HEK293 (cell line): ENCODE measurements around the gene ZNF41.

Source experiments
- CTCF ChIA-PET: fragments of 350-600 bp; formaldehyde crosslinking; extraction: SDS; loops from one replicate; lab custom pipeline; 2021; ENCODE audit warnings: antibody characterized with exemption; lab: Yijun Ruan, JAX
- POLR2A ChIA-PET: fragments of 300-600 bp; formaldehyde crosslinking; extraction: SDS; loops from one replicate; lab custom pipeline; 2020; ENCODE audit warnings: antibody characterized with exemption, inconsistent platforms; lab: Yijun Ruan, JAX
- H3K27ac ChIP-seq: fragments of 200-500 bp; sonication (Bioruptor generic); 2 replicates; pipeline ENCODE4 v1.5.1; 2014; ENCODE audit warnings: low read depth, low read length, control low read depth, inconsistent platforms; ENCODE audit errors: extremely low read depth
- H3K36me3 ChIP-seq, 2 experiments: fragments of 200-500 bp in 1 of 2; sonication (Bioruptor generic) in 1 of 2; 1 replicate in 1 of 2; 2 replicates in 1 of 2; pipeline ENCODE4 v1.5.1; 2014 to 2017; ENCODE audit warnings: inconsistent platforms in 2 of 2, low read length in 2 of 2; ENCODE audit not compliant: control insufficient read depth in 2 of 2, insufficient read depth in 1 of 2
- H3K4me1 ChIP-seq: fragments of 200-500 bp; sonication (Bioruptor generic); 2 replicates; pipeline ENCODE4 v1.5.1; 2014; ENCODE audit warnings: mild to moderate bottlenecking, low read length, inconsistent platforms; ENCODE audit not compliant: control insufficient read depth, insufficient read depth
- H3K4me3 ChIP-seq: 2 replicates; pipeline ENCODE4 v1.5.1; 2011; ENCODE audit warnings: low read depth, mild to moderate bottlenecking, control low read depth, low read length, moderate library complexity
- H3K9me3 ChIP-seq: fragments of 200-500 bp; sonication (Bioruptor generic); 2 replicates; pipeline ENCODE4 v1.5.1; 2014; ENCODE audit warnings: low read depth, low read length, inconsistent platforms; ENCODE audit not compliant: control insufficient read depth, insufficient read depth
- EGR2 ChIP-seq: fragments of 450-650 bp; formaldehyde crosslinking; IDR thresholded peaks from 2 replicates; pipeline ENCODE4 v1.5.1; 2016; ENCODE audit warnings: low read depth, missing biosample characterization, missing genetic modification characterization
- GLIS1 ChIP-seq: fragments of 450-650 bp; formaldehyde crosslinking; IDR thresholded peaks from 2 replicates; pipeline ENCODE4 v1.5.1; 2016; ENCODE audit warnings: missing biosample characterization, missing genetic modification characterization
- HOXC10 ChIP-seq: sonication (generic); formaldehyde crosslinking; IDR thresholded peaks from 2 replicates; pipeline ENCODE4 v1.8.1; 2023; ENCODE audit warnings: mild to moderate bottlenecking, missing genetic modification reagents
- KLF10 ChIP-seq: fragments of 450-650 bp; IDR thresholded peaks from 2 replicates; pipeline ENCODE4 v1.5.1; 2018; ENCODE audit warnings: missing biosample characterization, mild to moderate bottlenecking, missing genetic modification characterization
- ZBTB26 ChIP-seq: fragments of 450-650 bp; formaldehyde crosslinking; optimal IDR thresholded peaks from 2 replicates; pipeline ENCODE3; 2016; ENCODE audit warnings: missing biosample characterization, mild to moderate bottlenecking, missing genetic modification characterization
- ZBTB44 ChIP-seq: fragments of 450-650 bp; IDR thresholded peaks from 2 replicates; pipeline ENCODE4 v1.5.1; 2018; ENCODE audit warnings: missing biosample characterization, mild to moderate bottlenecking, missing genetic modification characterization
- ZBTB8A ChIP-seq: fragments of 450-650 bp; formaldehyde crosslinking; IDR thresholded peaks from 2 replicates; pipeline ENCODE4 v1.5.1; 2016; ENCODE audit warnings: missing biosample characterization, missing genetic modification characterization
- ZFP3 ChIP-seq: fragments of 450-650 bp; formaldehyde crosslinking; IDR thresholded peaks from 2 replicates; pipeline ENCODE4 v1.5.1; 2016; ENCODE audit warnings: low read depth, missing biosample characterization, missing genetic modification characterization
- ZNF114 ChIP-seq: fragments of 450-650 bp; formaldehyde crosslinking; IDR thresholded peaks from 2 replicates; pipeline ENCODE4 v1.5.0; 2017; ENCODE audit warnings: missing biosample characterization, missing genetic modification characterization
- ZNF16 ChIP-seq: fragments of 450-650 bp; formaldehyde crosslinking; IDR thresholded peaks from 2 replicates; pipeline ENCODE4 v1.5.1; 2016; ENCODE audit warnings: low read depth, missing biosample characterization, missing genetic modification characterization
- ZNF18 ChIP-seq: fragments of 450-650 bp; formaldehyde crosslinking; IDR thresholded peaks from 2 replicates; pipeline ENCODE4 v1.5.1; 2016; ENCODE audit warnings: missing biosample characterization, missing genetic modification characterization
- ZNF184 ChIP-seq: fragments of 450-650 bp; IDR thresholded peaks from 2 replicates; pipeline ENCODE4 v1.5.1; 2018; ENCODE audit warnings: missing biosample characterization, mild to moderate bottlenecking, missing genetic modification characterization
- ZNF211 ChIP-seq: fragments of 450-650 bp; formaldehyde crosslinking; IDR thresholded peaks from 2 replicates; pipeline ENCODE4 v1.5.1; 2016; ENCODE audit warnings: low read depth, missing biosample characterization, missing genetic modification characterization
- ZNF530 ChIP-seq: fragments of 450-650 bp; formaldehyde crosslinking; IDR thresholded peaks from 2 replicates; pipeline ENCODE4 v1.5.1; 2016; ENCODE audit warnings: low read depth, missing biosample characterization, missing genetic modification characterization
- ZNF560 ChIP-seq: fragments of 450-650 bp; formaldehyde crosslinking; IDR thresholded peaks from 2 replicates; pipeline ENCODE4 v1.5.1; 2017; ENCODE audit warnings: missing biosample characterization, missing genetic modification characterization, borderline replicate concordance
- ZNF580 ChIP-seq: fragments of 450-650 bp; formaldehyde crosslinking; IDR thresholded peaks from 2 replicates; pipeline ENCODE4 v1.5.1; 2016; ENCODE audit warnings: missing biosample characterization, missing genetic modification characterization
- ZNF585B ChIP-seq: fragments of 450-650 bp; formaldehyde crosslinking; IDR thresholded peaks from 2 replicates; pipeline ENCODE4 v1.5.1; 2016; ENCODE audit warnings: missing biosample characterization, missing genetic modification characterization
- ZNF629 ChIP-seq: fragments of 450-650 bp; formaldehyde crosslinking; IDR thresholded peaks from 2 replicates; pipeline ENCODE4 v1.5.1; 2017; ENCODE audit warnings: missing biosample characterization, missing genetic modification characterization
- ZNF639 ChIP-seq: fragments of 450-650 bp; formaldehyde crosslinking; IDR thresholded peaks from 2 replicates; pipeline ENCODE4 v1.5.1; 2016; ENCODE audit warnings: missing biosample characterization, missing genetic modification characterization
- ZNF654 ChIP-seq: fragments of 450-650 bp; formaldehyde crosslinking; IDR thresholded peaks from 2 replicates; pipeline ENCODE4 v1.5.1; 2016; ENCODE audit warnings: low read depth, missing biosample characterization, missing genetic modification characterization
- ZNF658 ChIP-seq: fragments of 450-650 bp; formaldehyde crosslinking; IDR thresholded peaks from 2 replicates; pipeline ENCODE4; 2016; ENCODE audit warnings: missing biosample characterization, missing genetic modification characterization
- ZNF670 ChIP-seq: fragments of 450-650 bp; formaldehyde crosslinking; IDR thresholded peaks from 2 replicates; pipeline ENCODE4 v1.5.1; 2016; ENCODE audit warnings: missing biosample characterization, missing genetic modification characterization, low read depth
- ZNF777 ChIP-seq: fragments of 450-650 bp; formaldehyde crosslinking; IDR thresholded peaks from 2 replicates; pipeline ENCODE4 v1.5.1; 2017; ENCODE audit warnings: missing biosample characterization, missing genetic modification characterization, borderline replicate concordance
- ZNF785 ChIP-seq: fragments of 450-650 bp; formaldehyde crosslinking; IDR thresholded peaks from 2 replicates; pipeline ENCODE4 v1.5.1; 2016; ENCODE audit warnings: missing biosample characterization, missing genetic modification characterization
- ZNF792 ChIP-seq: fragments of 450-650 bp; formaldehyde crosslinking; IDR thresholded peaks from 2 replicates; pipeline ENCODE4 v1.5.1; 2016; ENCODE audit warnings: missing biosample characterization, missing genetic modification characterization
- ZSCAN16 ChIP-seq: fragments of 450-650 bp; formaldehyde crosslinking; IDR thresholded peaks from 2 replicates; pipeline ENCODE4 v1.5.1; 2016; ENCODE audit warnings: missing biosample characterization, missing genetic modification characterization
- TF ChIP-seq, protein P1 (sequence below): fragments of 450-650 bp; formaldehyde crosslinking; IDR thresholded peaks from 2 replicates; pipeline ENCODE4 v1.5.1; 2016; ENCODE audit warnings: missing biosample characterization, missing genetic modification characterization
- TF ChIP-seq, protein P2 (sequence below): fragments of 450-650 bp; formaldehyde crosslinking; IDR thresholded peaks from 2 replicates; pipeline ENCODE4 v1.5.1; 2016; ENCODE audit warnings: missing biosample characterization, missing genetic modification characterization

The ZNF41 gene

DNA sequence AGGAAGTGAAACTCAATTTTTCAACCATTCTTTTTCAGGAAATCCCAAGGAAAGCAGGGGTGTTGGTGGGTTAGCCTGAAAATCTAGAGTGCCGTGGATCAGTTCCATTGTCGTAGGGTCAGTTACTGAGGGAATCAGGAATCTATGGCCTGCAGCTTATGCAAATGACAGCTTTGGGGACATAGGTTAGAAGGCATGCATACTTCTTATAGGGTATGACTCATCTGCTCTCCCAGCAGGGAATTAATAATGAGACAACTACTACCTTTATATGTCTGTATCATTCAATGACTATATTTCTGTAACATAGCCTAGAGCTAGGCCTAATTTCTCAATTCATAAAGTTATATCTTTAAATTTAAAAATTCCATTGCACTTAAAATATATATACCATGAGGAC is 36.6 kb downstream of the ZNF41 start:
- TF ChIP-seq ZNF777 (tag by site-specific recombination) (no peak), ZNF658 (tag by site-specific recombination) (no peak), ZNF560 (tag by site-specific recombination) (no peak), ZNF16 (no peak), ZNF670 (tag by site-specific recombination) (no peak), KLF10 (tag by site-specific recombination) (no peak), HOXC10 (CRISPR knock-in tag) (no peak), ZNF654 (no peak), ZNF211 (no peak), ZNF585B (no peak), ZBTB44 (tag by site-specific recombination) (no peak), ZNF114 (no peak), ZFP3 (tag by site-specific recombination) (no peak), ZBTB26 (no peak), ZNF629 (tag by site-specific recombination) (no peak), ZNF639 (tag by site-specific recombination) (no peak)
- TF ChIP-seq, protein P1, sequence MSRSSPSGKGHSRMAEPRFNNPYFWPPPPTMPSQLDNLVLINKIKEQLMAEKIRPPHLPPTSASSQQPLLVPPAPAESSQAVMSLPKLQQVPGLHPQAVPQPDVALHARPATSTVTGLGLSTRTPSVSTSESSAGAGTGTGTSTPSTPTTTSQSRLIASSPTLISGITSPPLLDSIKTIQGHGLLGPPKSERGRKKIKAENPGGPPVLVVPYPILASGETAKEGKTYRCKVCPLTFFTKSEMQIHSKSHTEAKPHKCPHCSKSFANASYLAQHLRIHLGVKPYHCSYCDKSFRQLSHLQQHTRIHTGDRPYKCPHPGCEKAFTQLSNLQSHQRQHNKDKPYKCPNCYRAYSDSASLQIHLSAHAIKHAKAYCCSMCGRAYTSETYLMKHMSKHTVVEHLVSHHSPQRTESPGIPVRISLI = no peak
- TF ChIP-seq, all 188 proteins: peak for 0
- peaks cover 0 to 10% of the 10 kb centered on the region in 2 experiments; a peak in 1 of 3 replicates for H3K36me3 ChIP-seq
- no peaks in the 10 kb centered on the region for H3K9me3 ChIP-seq
- POLR2A ChIA-PET = no interaction called here
- H3K27ac ChIP-seq = no peak overlapping the region
- no peak overlapping the region for H3K4me3 ChIP-seq
- CTCF ChIA-PET = no interaction called here
- H3K4me1 ChIP-seq = no peaks in the 10 kb centered on the region

DNA sequence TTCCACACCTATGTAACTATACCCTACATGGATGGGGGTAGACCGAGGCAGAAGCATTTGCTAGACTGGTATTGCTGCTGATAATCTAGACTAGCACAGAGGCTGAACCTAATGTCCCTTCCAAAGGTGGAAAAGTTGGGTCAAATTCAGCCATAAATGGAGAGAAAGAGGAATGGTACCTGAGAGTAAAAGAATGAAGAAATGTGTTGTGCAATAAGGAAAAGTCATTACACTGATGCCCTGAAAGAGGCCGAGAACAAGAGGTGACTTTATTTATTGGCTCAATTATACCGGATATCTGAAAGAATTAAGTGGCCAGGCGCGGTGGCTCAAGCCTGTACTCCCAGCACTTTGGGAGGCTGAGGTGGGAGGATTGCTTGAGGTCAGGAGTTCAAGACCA is 52.1 kb downstream of the ZNF41 start:
- H3K9me3 ChIP-seq = no peaks in the 10 kb centered on the region
- ChIA-PET POLR2A (no interaction called here), CTCF (no interaction called here)
- H3K27ac ChIP-seq = no peak overlapping the region
- no peak overlapping the region for H3K4me3 ChIP-seq
- H3K36me3 ChIP-seq = no peaks in the 10 kb centered on the region
- H3K4me1 ChIP-seq = no peaks in the 10 kb centered on the region
- no peak for TF ChIP-seq ZSCAN16 (tag by site-specific recombination)
- TF ChIP-seq GLIS1 (tag by site-specific recombination) = no peak
- no peak for TF ChIP-seq ZNF211
- TF ChIP-seq ZNF792 (tag by site-specific recombination) = no peak
- TF ChIP-seq, protein P2, sequence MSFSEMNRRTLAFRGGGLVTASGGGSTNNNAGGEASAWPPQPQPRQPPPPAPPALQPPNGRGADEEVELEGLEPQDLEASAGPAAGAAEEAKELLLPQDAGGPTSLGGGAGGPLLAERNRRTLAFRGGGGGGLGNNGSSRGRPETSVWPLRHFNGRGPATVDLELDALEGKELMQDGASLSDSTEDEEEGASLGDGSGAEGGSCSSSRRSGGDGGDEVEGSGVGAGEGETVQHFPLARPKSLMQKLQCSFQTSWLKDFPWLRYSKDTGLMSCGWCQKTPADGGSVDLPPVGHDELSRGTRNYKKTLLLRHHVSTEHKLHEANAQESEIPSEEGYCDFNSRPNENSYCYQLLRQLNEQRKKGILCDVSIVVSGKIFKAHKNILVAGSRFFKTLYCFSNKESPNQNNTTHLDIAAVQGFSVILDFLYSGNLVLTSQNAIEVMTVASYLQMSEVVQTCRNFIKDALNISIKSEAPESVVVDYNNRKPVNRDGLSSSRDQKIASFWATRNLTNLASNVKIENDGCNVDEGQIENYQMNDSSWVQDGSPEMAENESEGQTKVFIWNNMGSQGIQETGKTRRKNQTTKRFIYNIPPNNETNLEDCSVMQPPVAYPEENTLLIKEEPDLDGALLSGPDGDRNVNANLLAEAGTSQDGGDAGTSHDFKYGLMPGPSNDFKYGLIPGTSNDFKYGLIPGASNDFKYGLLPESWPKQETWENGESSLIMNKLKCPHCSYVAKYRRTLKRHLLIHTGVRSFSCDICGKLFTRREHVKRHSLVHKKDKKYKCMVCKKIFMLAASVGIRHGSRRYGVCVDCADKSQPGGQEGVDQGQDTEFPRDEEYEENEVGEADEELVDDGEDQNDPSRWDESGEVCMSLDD (tag by site-specific recombination) = no peak
- no peak for TF ChIP-seq ZNF18 (tag by site-specific recombination)
- TF ChIP-seq ZNF785 (tag by site-specific recombination) = no peak
- TF ChIP-seq ZNF184 (tag by site-specific recombination) = no peak
- no peak for TF ChIP-seq ZNF530 (tag by site-specific recombination)
- TF ChIP-seq ZNF580 (tag by site-specific recombination) = no peak
- no peak for TF ChIP-seq ZBTB8A (tag by site-specific recombination)
- no peak for TF ChIP-seq EGR2 (tag by site-specific recombination)
- no peak for TF ChIP-seq ZNF585B
